Amniotic stem cell (primary cell): ENCODE data around the gene HTR4.

Experiments used
- DNase-seq: peaks from one replicate; lab custom pipeline; 2025; lab: John Stamatoyannopoulos, UW

Gene HTR4

DNA sequence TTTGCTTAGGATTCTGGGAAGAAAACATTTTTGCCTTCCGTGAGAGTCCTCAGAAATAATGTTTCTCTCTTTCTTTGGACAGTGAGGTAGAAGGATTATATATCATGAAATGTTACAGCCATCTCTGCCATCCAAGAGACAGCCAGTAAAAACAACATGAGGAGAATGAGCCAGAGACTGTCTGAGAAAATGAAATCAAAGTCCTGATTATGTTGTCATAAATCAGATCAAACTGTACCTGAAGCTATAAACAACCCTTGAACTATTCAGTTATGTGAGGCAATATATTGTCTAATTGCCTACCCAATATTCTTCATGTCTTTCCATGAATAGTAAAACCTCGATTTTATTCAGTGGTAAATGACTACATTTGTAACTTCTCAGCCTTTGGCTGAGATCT lies 9.2 kb upstream of the HTR4 start:
- no peak for DNase-seq

- DNase-seq: no peak
Measured at GRCh38 chr5:148660346-148660660, 6.0 kb upstream of the HTR4 start.

- no peak for DNase-seq
Measured at GRCh38 chr5:148659641-148660345, 5.5 kb upstream of the HTR4 start.

DNA sequence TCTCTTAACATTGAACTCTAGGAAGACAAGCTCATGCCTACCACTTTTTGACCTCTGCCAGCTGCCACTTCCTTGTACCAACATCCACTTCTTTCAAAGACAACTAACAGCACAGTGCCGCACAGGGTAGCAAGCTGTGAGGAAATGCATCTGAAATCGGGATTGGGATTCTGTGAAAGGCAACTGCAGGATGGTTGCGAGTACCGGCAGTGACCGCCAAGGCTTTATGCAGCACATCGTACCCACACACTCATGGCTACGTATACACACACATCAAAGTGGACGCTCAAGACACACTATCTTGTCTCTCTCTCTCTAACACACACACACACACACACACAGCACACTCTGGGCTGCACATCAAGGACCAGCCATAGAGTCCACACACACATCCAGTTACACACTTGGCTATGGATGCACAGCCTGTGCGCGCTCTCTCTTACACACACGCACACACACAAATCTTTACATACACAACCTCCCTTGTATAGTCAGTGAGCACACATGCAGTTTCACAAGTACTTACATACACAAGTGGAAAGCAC lies 964 bp downstream of the HTR4 start:
- DNase-seq: no peak

DNA sequence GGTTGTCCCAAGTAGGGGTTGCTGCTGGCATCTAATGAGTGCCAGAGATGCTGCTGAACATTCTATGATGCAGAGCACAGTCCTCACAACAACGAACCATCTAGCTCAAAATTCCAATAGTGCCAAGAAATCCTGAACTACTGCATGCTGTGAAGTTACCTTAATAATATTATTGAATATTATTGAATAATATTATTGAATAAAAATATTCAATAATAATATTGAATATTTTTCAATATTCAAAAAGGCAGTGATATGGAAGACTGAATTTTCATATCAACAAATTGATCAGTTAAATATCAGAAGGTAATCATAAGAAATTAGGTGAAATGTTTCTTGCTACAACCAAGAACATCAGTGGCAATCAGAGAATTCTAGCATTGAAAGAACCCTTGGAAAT lies 2.8 kb downstream of the HTR4 start:
- no peak for DNase-seq

DNA sequence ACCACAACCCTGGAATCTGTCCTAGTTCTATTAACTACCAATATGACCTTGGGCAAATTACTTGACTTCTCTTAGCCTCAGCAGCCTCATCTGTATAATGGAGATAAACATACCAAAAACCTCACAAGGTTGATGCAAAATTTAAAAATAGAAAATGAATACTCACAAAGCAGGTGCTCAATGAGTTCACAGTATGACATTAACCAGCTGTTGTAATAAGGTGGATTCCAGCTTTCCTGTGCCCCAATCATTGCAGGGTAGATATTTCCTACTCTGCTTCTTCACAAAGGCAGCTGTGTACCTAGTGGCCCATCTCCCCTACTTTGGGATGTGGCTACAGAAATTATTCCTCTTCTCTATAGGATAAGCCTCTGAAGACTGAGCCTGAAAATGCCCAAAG lies 8.8 kb downstream of the HTR4 start:
- no peak for DNase-seq

GRCh38 chr5:148641735-148642134 lies 12.6 kb downstream of the HTR4 start:
- no peak for DNase-seq

- DNase-seq: no peak
Measured at GRCh38 chr5:148640471-148640870, 13.9 kb downstream of the HTR4 start.

GRCh38 chr5:148639081-148639480 lies 15.2 kb downstream of the HTR4 start:
- DNase-seq: no peak

DNA sequence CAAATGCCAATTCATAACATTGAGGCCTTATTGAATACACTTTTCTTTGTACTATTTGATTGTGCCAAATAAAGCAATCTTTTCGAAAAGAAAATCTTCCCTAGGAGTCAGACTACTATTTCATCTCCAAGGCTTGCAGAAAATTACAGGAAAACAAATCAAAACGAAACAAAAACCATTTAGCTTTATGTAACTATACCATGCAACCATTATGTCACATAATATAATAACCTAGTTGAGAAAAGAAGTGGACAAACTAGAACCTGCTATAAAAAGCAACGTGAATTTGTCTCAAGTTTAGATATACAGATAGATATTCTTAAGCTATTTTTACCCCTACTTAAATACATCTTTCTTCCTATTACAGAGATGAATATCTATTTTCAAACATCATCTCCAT lies 18.0 kb downstream of the HTR4 start:
- DNase-seq: no peak

DNA sequence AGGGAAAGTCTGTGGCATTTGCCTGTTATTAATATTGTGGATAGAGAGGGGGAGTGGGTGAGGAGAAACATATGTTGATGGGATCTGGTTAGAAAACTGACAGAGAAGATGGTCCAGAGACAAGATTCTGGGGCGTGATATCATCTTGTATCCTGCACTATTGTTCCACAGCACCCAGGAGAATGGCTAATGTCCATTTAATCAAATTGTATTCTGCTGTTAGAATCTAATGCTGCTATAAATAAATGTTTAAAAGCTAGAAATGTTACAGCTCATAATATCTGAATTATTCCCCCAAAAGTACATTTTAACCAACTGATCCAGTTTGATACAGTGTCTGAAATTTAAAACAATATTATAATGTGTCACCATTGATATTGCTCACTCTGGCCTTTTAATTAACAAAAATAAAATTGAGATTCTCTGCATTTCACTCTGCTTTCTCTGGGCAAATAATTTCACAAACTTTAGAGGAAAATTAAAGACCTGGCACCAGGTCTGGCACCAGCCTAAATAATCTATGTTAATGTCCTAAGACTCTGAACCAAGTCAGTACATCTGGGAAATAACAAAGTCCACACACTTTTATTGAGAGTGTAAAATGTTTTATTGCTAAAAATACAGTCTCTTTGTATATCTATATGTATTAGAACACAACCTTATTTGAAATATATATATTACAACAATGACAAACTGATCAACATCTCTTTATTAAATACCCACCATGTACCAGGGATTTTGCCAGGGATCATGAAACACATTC lies 18.8 kb downstream of the HTR4 start:
- no peak for DNase-seq

DNA sequence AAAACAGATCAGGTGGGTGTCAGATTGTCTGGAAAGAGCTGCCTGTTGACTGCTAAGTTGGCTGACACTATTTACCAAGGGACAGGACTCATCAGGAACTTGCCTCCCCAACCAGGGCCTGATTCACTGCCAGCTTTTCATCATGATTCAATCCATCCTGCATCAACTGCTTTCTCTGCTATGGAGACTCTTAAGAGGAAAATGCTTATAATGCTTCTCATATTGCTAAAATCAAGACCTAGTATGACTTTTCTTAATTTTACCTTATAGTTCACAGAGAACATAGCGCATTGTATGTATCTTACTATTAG lies 21.3 kb downstream of the HTR4 start:
- DNase-seq: no peak

DNA sequence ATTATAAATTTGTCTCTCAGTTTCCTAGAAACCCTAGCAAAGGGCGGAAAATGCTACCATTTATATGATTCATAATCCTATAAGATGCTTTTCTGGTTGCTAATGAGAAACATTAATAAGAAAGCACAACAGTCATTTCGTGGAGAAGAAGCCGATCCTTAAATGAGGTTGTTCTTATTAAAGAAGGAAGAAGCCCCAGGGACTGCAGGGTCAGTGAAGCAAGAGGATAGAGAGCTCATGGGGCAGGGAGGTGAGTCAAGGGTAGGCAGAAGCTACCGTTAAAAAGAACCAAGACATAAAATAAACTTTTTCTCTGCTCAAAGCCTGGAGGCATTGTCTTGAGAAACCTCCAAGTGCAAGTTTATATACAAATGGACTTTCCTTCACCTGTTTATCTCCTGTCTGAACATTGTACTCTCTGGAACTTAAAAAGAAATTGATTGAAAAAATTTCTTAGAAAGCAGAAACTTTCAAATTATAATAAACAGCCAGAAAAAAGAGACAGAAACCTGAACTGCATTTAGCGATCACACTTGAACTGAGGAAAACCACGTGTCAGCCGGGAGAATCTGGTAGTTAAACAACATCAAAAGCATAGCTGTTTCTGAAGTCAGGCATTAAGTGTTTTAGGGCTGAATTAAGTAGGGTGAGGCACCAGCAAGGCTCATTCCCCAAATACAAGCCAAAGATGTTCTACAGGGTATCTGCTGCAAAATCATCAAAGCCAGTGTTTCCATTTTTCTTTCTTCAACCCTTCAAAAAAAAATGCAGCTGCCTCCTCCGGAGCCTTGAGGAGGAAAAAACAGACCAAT lies 21.9 kb downstream of the HTR4 start:
- DNase-seq: no peak

GRCh38 chr5:148626986-148627385 lies 27.3 kb downstream of the HTR4 start:
- no peak for DNase-seq

- DNase-seq: no peak
Measured at GRCh38 chr5:148626081-148626613, 28.2 kb downstream of the HTR4 start.

DNA sequence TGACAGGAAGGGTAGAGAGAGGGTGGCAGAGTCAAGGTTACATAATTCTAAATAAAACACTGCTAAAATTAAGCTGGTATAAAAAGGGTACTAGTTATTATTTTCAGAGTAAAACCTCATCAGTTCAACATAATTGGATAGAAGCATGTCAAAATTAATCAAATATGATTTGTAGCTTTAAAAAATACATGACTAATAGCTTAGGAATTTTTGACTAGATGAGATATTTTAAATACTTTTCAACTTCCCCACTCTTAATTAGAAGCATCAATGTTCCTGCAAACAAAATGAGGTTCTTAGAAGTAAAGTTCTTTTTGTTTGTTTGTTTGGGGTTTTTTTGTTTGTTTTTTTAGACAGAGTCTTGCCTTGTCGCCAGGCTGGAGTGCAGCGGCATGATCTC lies 29.1 kb downstream of the HTR4 start:
- no peak for DNase-seq

GRCh38 chr5:148623741-148624140 lies 30.6 kb downstream of the HTR4 start:
- DNase-seq: no peak

DNA sequence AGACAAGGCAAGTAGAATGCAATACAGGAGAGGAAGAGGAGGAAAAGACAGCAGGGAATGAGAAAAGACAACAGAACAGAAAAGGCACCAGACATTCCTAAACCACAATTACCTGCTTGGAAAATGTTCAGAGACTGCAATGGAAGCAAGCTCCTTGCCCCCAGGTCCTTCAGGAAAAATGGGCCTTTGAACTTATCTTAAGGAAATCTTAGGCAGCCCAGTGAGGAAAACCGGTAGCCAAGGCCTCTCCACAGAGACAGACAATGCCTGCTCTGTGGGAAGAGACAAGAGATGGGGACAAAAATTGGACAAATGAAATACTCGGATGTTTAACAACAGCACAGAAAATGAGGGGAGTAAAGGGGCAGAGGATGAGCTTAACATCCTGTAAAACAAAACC lies 31.2 kb downstream of the HTR4 start:
- no peak for DNase-seq

DNA sequence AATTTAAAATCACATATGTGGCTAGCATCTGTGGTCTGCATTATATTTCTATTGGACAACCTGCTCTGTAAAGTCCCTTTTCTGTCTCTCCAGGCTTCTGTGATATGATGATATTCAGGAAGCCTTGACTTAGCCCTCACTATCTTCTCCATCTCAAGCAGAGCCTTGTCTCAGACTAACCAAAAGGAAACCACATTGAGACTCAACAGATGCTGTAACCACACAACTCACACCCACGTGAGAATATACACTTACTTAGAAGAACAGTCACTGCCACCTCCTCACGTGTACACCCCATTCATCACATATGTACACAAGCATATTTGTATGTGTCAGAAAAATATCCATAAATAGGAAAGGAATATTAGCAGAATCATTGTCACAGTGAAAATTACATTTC lies 33.6 kb downstream of the HTR4 start:
- DNase-seq: no peak

DNA sequence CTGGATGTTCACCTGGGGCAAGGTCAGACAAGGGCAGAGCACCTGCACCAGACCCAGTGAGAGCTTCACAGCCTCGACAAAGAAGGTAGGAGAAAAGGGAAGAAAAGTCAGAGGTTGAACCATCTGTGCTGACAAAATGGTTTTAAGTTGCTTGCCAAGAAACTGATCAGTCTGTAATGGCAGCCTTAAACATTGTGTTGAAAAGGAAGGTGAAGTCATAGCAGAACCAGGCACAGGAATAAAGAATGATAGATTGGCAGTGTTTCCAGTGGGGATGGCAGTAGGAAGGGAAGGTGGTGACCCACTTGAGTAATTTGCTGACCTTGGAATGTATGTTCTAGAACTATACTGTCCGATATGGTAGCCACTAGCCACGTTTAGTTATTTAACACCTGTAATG lies 34.2 kb downstream of the HTR4 start:
- DNase-seq: no peak

DNA sequence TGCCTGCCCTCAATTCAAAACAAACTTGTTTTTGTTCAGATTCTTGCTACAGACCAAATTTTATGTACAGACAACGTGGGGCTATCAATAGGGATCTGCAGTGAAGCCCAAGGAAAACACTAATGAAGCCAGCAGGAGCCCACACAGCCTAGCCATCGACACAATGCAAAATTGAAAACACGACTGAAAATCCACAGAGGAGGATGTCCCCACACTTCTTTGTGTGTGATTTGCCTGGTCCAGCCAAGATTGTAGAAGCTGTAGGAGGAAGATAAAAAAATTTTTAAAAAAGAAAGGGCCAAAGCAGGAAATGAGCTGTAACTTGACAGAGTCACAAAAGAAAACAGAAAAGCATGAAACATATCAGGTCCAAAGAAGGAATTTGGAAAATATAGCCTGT lies 34.8 kb downstream of the HTR4 start:
- DNase-seq: no peak

DNA sequence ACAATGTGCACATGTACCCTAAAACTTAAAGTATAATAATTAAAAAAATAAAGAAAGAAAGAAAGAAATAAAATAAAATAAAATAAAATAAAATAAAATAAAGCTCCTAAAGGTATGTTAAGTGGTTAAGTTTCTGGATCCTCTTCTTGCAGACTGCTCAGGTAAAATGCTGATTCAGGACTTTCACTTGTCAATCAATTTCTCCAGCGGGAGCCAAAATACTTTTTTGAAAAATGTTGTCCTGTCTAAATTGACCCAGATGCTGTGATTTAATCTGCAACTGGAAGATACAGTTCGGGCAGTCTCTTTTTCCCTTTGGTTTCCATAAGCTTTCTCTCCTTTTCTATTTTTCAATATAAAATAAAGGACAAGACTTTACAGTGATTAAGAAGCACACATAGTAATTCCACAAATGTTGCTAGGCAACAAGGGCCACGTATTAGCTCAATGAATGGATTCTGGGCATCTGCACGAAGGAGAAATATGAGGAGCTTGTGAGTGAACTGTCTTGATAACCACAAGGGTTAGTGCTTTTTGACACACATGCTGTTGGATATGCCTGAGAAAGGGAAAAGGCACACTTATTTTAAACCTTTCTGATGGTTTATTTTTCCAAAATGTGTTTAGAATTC lies 38.6 kb downstream of the HTR4 start:
- DNase-seq: peak; percentile 4
